Dermis microvascular lymphatic vessel endothelial cell (primary cell): Measurements from ENCODE around the gene S100A1. TPM values are rescaled to one million over a fixed set of nuclear protein-coding genes. Genes with fewer than 3 reads are reported as not detected.
A peak's percentile ranks its signal among the peaks of the same experiment; 100 is the strongest.
"Not testable (repeated sequence)": the region's sequence is repeated elsewhere in the genome, so short reads cannot be mapped to it uniquely, and the experiment has no call there.

Source experiments
- DNase-seq, 2 donors: peaks; one replicate each; pipeline versions ENCODE4 v3.0.0 to v3.0.0-alpha.2; 2010; ENCODE audit warnings: low read depth in 2 of 2
- total RNA-seq: library from RNA; depleted of rRNA; stranded (reverse); fragments of >200 nt; gene quantifications from 2 replicates; pipeline ENCODE4 v1.2.1, GENCODE V29; 2014

Gene S100A1
- total RNA-seq, 1 donor from 2014 or later = not detected

- DNase-seq = no peak
Measured at GRCh38 chr1:153630384-153630783, 2.1 kb downstream of the S100A1 start.

GRCh38 chr1:153631047-153632022 is 3.1 kb downstream of the S100A1 start:
- DNase-seq = no peak

- DNase-seq = no peak
Measured at GRCh38 chr1:153633161-153633753, 5.0 kb downstream of the S100A1 start.

GRCh38 chr1:153633754-153634665 is 5.8 kb downstream of the S100A1 start, which contains the start of gene CHTOP:
TSS of gene CHTOP (plus strand) at chr1:153634066. CDS start at chr1:153636589, 2,523 bp downstream.
- peak; percentile 99 for DNase-seq

GRCh38 chr1:153635872-153636271 is 7.6 kb downstream of the S100A1 start:
- DNase-seq = no peak

- DNase-seq = no peak
Measured at GRCh38 chr1:153636312-153636711, 8.1 kb downstream of the S100A1 start.

- no peak for DNase-seq
Measured at GRCh38 chr1:153638261-153638660, 10.0 kb downstream of the S100A1 start.

- no peak for DNase-seq
Measured at GRCh38 chr1:153639280-153639679, 11.0 kb downstream of the S100A1 start.

GRCh38 chr1:153640213-153640612 is 12.0 kb downstream of the S100A1 start:
- not testable (repeated sequence) for DNase-seq

- no peak for DNase-seq
Measured at GRCh38 chr1:153640861-153641260, 12.6 kb downstream of the S100A1 start.

GRCh38 chr1:153642161-153642560 is 13.9 kb downstream of the S100A1 start:
- DNase-seq = no peak

GRCh38 chr1:153643100-153643499 is 14.9 kb downstream of the S100A1 start:
- DNase-seq = no peak

GRCh38 chr1:153643816-153644215 is 15.6 kb downstream of the S100A1 start:
- DNase-seq = no peak

- DNase-seq = no peak
Measured at GRCh38 chr1:153646672-153647345, 18.6 kb downstream of the S100A1 start.

- no peak for DNase-seq
Measured at GRCh38 chr1:153647346-153647714, 19.1 kb downstream of the S100A1 start.

GRCh38 chr1:153648000-153648643 is 19.9 kb downstream of the S100A1 start:
- no peak for DNase-seq

GRCh38 chr1:153649137-153649862 is 21.1 kb downstream of the S100A1 start:
- DNase-seq = no peak

GRCh38 chr1:153649863-153650235 is 21.6 kb downstream of the S100A1 start:
- DNase-seq = peak in 1 of 2 donors; percentile 23

- DNase-seq = no peak
Measured at GRCh38 chr1:153651771-153652170, 23.5 kb downstream of the S100A1 start.
